ENCODE data around the gene PCSK7. TPM values are rescaled to one million over a fixed set of nuclear protein-coding genes. Genes with fewer than 3 reads are reported as not detected.
"Not testable (repeated sequence)": the region's sequence is repeated elsewhere in the genome, so short reads cannot be mapped to it uniquely, and the experiment has no call there.

PCSK7 gene
- total RNA-seq, 1 experiment from 2014 or later = 50.7 TPM

DNA sequence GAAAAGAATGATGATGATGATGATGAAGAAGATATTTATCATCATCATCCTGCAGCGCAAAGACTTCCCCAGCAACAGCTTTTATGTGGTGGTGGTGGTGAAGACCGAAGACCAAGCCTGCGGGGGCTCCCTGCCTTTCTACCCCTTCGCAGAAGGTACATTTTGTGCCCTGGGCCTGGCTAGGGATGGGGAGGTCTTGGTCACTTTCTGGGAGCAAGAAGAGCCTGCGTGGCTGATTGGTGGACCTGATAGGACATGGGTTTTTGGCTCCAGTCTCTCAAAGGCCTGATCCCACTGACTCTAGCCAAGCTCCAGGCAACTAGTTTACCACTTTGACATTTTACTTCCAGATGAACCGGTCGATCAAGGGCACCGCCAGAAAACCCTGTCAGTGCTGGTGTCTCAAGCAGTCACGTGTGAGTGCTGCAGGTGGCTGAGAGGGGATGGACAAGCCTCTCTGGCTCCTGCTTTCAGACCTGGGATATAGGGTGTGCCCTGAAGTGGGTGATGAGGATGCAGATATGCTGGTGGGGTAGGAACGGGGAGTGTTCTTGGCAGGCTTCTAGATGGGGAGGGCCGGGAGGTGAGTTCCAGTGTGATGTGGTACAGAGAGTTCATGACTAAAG lies 48.0 kb downstream of the PCSK7 start:
- DNase-seq = no peak
- no peaks in the 10 kb centered on the region for H3K9me3 Mint-ChIP-seq
- WGBS (ENCODE audit: extremely low coverage, insufficient read length, low lambda C conversion rate) = no CpG with 5 or more reads among the region's 11 CpGs
- Histone ChIP-seq H3K14ac (ENCODE audit: insufficient read depth, low read length) (no peak overlapping the region), H2BK15ac (ENCODE audit: low read depth, low read length) (no peak overlapping the region), H2BK5ac (ENCODE audit: insufficient read length, low read length) (no peak overlapping the region), H3K4me1 (ENCODE audit: insufficient read depth, low read length) (peaks cover 6% of the 10 kb centered on the region; the same call in 1 of the 2 replicates), H3K23me2 (ENCODE audit: insufficient read length, low read depth, low read length, poor library complexity, severe bottlenecking) (peaks cover 9% of the 10 kb centered on the region), H3K56ac (ENCODE audit: insufficient read length, low read depth, low read length) (no peak overlapping the region), H4K8ac (replicated peaks; ENCODE audit: insufficient read length, low read depth, low read length) (no peak overlapping the region), H3K9ac (ENCODE audit: extremely low read depth, insufficient read length, low read length) (no peak overlapping the region), H2AK5ac (ENCODE audit: insufficient read length, low read length) (no peak overlapping the region), H3K27ac (ENCODE audit: insufficient read length, low read depth, low read length) (no peak overlapping the region), H2BK20ac (ENCODE audit: low read depth, low read length, poor library complexity, severe bottlenecking) (no peak overlapping the region), H4K20me1 (ENCODE audit: control insufficient read depth, insufficient read depth, insufficient read length) (no peaks in the 10 kb centered on the region), H3K27me3 (ENCODE audit: insufficient read depth, low read length) (no peaks in the 10 kb centered on the region), H4K91ac (ENCODE audit: insufficient read length, low read depth, low read length) (no peak overlapping the region), H3K18ac (ENCODE audit: insufficient read length, low read depth, low read length) (no peak overlapping the region), H3K79me1 (ENCODE audit: insufficient read depth, low read depth, low read length, poor library complexity, severe bottlenecking) (no peaks in the 10 kb centered on the region), H2BK12ac (ENCODE audit: insufficient read length, low read depth, low read length) (no peak overlapping the region), H3K9me3 (ENCODE audit: control insufficient read depth, low read depth, low read length) (no peaks in the 10 kb centered on the region), H2AFZ (ENCODE audit: low read length) (no peak overlapping the region), H3K79me2 (ENCODE audit: insufficient read depth, low read length) (no peaks in the 10 kb centered on the region), H3K4me2 (ENCODE audit: insufficient read depth, insufficient read length, low read length) (no peak overlapping the region), H4K5ac (ENCODE audit: insufficient read length, low read depth, low read length) (no peak overlapping the region), H3K23ac (ENCODE audit: insufficient read length, low read depth, low read length) (no peak overlapping the region), H2BK120ac (ENCODE audit: low read depth, low read length, poor library complexity, severe bottlenecking) (no peak overlapping the region), H3T11ph (ENCODE audit: low read length) (no peak overlapping the region), H3K4ac (ENCODE audit: low read depth, low read length) (no peak overlapping the region)
- H3K4me3 Mint-ChIP-seq = no peak overlapping the region; a peak in 1 of 5 replicates
- peaks cover 13 to 19% of the 10 kb centered on the region in 2 experiments for H3K4me1 Mint-ChIP-seq
- H3K27me3 Mint-ChIP-seq (ENCODE audit: low read depth) = peaks cover 4% of the 10 kb centered on the region; the same call in 1 of the 2 replicates
- no peak for TF ChIP-seq CTCF (conservative IDR thresholded peaks at IDR 0.05)
- peaks cover 0 to 24% (median 16%) of the 10 kb centered on the region in 3 experiments; a peak in 4 of 7 replicates for H3K36me3 Mint-ChIP-seq (ENCODE audit: insufficient read depth in 1 of 3, low read depth in 3 of 3)
- H3K27ac Mint-ChIP-seq = no peak overlapping the region; a peak in 1 of 7 replicates

DNA sequence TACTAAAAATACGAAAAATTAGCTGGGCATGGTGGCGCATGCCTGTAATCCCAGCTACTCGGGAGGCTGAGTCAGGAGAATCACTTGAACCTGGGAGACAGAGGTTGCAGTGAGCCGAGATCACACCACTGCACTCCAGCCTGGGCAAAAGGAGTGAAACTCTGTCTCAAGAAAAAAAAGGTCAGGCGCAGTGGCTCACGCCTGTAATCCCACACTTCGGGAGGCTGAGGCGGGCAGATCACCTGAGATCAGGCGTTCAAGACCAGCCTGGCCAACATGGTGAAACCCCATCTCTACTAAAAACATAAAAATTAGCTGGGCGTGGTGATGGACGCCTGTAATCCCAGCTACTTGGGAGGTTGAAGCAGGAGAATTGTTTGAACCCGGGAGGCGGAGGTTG lies 48.7 kb downstream of the PCSK7 start:
- H4K8ac ChIP-seq (replicated peaks; ENCODE audit: insufficient read length, low read depth, low read length); H3K56ac ChIP-seq (ENCODE audit: insufficient read length, low read depth, low read length); H2BK12ac ChIP-seq (ENCODE audit: insufficient read length, low read depth, low read length); H3K27me3 ChIP-seq (ENCODE audit: insufficient read depth, low read length); H3K4ac ChIP-seq (ENCODE audit: low read depth, low read length); H3K4me2 ChIP-seq (ENCODE audit: insufficient read depth, insufficient read length, low read length); H3K23ac ChIP-seq (ENCODE audit: insufficient read length, low read depth, low read length); H2AK5ac ChIP-seq (ENCODE audit: insufficient read length, low read length); H3K79me1 ChIP-seq (ENCODE audit: insufficient read depth, low read depth, low read length, poor library complexity, severe bottlenecking); H4K5ac ChIP-seq (ENCODE audit: insufficient read length, low read depth, low read length); DNase-seq; H3T11ph ChIP-seq (ENCODE audit: low read length); H3K9me3 ChIP-seq (ENCODE audit: control insufficient read depth, low read depth, low read length); H3K14ac ChIP-seq (ENCODE audit: insufficient read depth, low read length); H2AFZ ChIP-seq (ENCODE audit: low read length); H2BK5ac ChIP-seq (ENCODE audit: insufficient read length, low read length); H3K79me2 ChIP-seq (ENCODE audit: insufficient read depth, low read length); H3K4me1 ChIP-seq (ENCODE audit: insufficient read depth, low read length); H3K9ac ChIP-seq (ENCODE audit: extremely low read depth, insufficient read length, low read length); H4K91ac ChIP-seq (ENCODE audit: insufficient read length, low read depth, low read length); H3K18ac ChIP-seq (ENCODE audit: insufficient read length, low read depth, low read length); H4K20me1 ChIP-seq (ENCODE audit: control insufficient read depth, insufficient read depth, insufficient read length); H2BK15ac ChIP-seq (ENCODE audit: low read depth, low read length); H3K27me3 Mint-ChIP-seq (ENCODE audit: low read depth); H3K4me3 Mint-ChIP-seq; H3K27ac ChIP-seq (ENCODE audit: insufficient read length, low read depth, low read length); H3K27ac Mint-ChIP-seq; H2BK120ac ChIP-seq (ENCODE audit: low read depth, low read length, poor library complexity, severe bottlenecking); H3K9me3 Mint-ChIP-seq; H2BK20ac ChIP-seq (ENCODE audit: low read depth, low read length, poor library complexity, severe bottlenecking): not testable (repeated sequence)
- no CpG with 5 or more reads among the region's 13 CpGs for WGBS (ENCODE audit: extremely low coverage, insufficient read length, low lambda C conversion rate)
- peaks cover 0 to 22% (median 13%) of the 10 kb centered on the region in 3 experiments; a peak in 4 of 7 replicates for H3K36me3 Mint-ChIP-seq (ENCODE audit: insufficient read depth in 1 of 3, low read depth in 3 of 3)
- peaks cover 12% of the 10 kb centered on the region for H3K23me2 ChIP-seq (ENCODE audit: insufficient read length, low read depth, low read length, poor library complexity, severe bottlenecking)
- H3K4me1 Mint-ChIP-seq = peaks cover 15 to 21% of the 10 kb centered on the region in 2 experiments
